ENCODE measurements around the gene USP13.

Gene USP13

GRCh38 chr3:179801263-179801662 is 148.4 kb downstream of the USP13 start:
- DNase-seq (ENCODE audit: low spot score), result no peak
- no peak overlapping the region for H3K27ac ChIP-seq
- no peak overlapping the region for H3K4me3 ChIP-seq
- no peak for TF ChIP-seq CTCF (IDR thresholded peaks at IDR 0.05)

GRCh38 chr3:179801856-179802255 is 149.0 kb downstream of the USP13 start:
- TF ChIP-seq CTCF (IDR thresholded peaks at IDR 0.05), result no peak
- H3K27ac ChIP-seq, result no peak overlapping the region
- no peak for DNase-seq (ENCODE audit: low spot score)

GRCh38 chr3:179806177-179806576 is 153.3 kb downstream of the USP13 start:
- no peak for DNase-seq (ENCODE audit: low spot score)
- H3K27ac ChIP-seq, result no peak overlapping the region
- no peak for TF ChIP-seq CTCF (IDR thresholded peaks at IDR 0.05)
- no peak overlapping the region for H3K4me3 ChIP-seq

More at GRCh38 chr3:179801856-179802255, 149.0 kb downstream of the USP13 start:
- no peak overlapping the region for H3K4me3 ChIP-seq

- no peak overlapping the region for H3K27ac ChIP-seq
- DNase-seq (ENCODE audit: low spot score), result no peak
- H3K4me3 ChIP-seq, result no peak overlapping the region
- TF ChIP-seq CTCF (IDR thresholded peaks at IDR 0.05), result no peak
Observed at GRCh38 chr3:179807588-179807987, 154.7 kb downstream of the USP13 start.

GRCh38 chr3:179809639-179810038 is 156.8 kb downstream of the USP13 start:
- H3K27ac ChIP-seq, result no peak overlapping the region
- no peak for TF ChIP-seq CTCF (IDR thresholded peaks at IDR 0.05)
- no peak overlapping the region for H3K4me3 ChIP-seq
- DNase-seq (ENCODE audit: low spot score), result no peak

GRCh38 chr3:179811321-179812095 is 158.7 kb downstream of the USP13 start:
- DNase-seq (ENCODE audit: low spot score), result no peak
- TF ChIP-seq CTCF (IDR thresholded peaks at IDR 0.05), result no peak
- no peak overlapping the region for H3K27ac ChIP-seq
- H3K4me3 ChIP-seq, result no peak overlapping the region

- no peak overlapping the region for H3K27ac ChIP-seq
- no peak for DNase-seq (ENCODE audit: low spot score)
- no peak for TF ChIP-seq CTCF (IDR thresholded peaks at IDR 0.05)
- no peak overlapping the region for H3K4me3 ChIP-seq
Observed at GRCh38 chr3:179812096-179812382, 159.2 kb downstream of the USP13 start.
